ENCODE results near the gene PPP2R5E.
"Not testable (repeated sequence)": the region's sequence is repeated elsewhere in the genome, so short reads cannot be mapped to it uniquely, and the experiment has no call there.

The PPP2R5E gene

GRCh38 chr14:63378444-63378843, 164.7 kb downstream of the PPP2R5E start:
- no peak for TF ChIP-seq CTCF (IDR thresholded peaks at IDR 0.05; ENCODE audit: low read depth, low read length, missing control alignments)
- DNase-seq (ENCODE audit: low read depth), result no peak
- H3K4me3 ChIP-seq (ENCODE audit: low read depth, low read length), result no peak overlapping the region

- DNase-seq (ENCODE audit: low read depth), result no peak
- TF ChIP-seq CTCF (IDR thresholded peaks at IDR 0.05; ENCODE audit: low read depth, low read length, missing control alignments), result no peak
Observed at GRCh38 chr14:63375769-63376168, 167.4 kb downstream of the PPP2R5E start.

GRCh38 chr14:63371613-63372012, 171.6 kb downstream of the PPP2R5E start:
- DNase-seq (ENCODE audit: low read depth), result not testable (repeated sequence)

More at GRCh38 chr14:63375769-63376168, 167.4 kb downstream of the PPP2R5E start:
- no peak overlapping the region for H3K4me3 ChIP-seq (ENCODE audit: low read depth, low read length)

GRCh38 chr14:63371033-63371432, 172.1 kb downstream of the PPP2R5E start:
- H3K4me3 ChIP-seq (ENCODE audit: low read depth, low read length), result no peak overlapping the region
- no peak for TF ChIP-seq CTCF (IDR thresholded peaks at IDR 0.05; ENCODE audit: low read depth, low read length, missing control alignments)
- no peak for DNase-seq (ENCODE audit: low read depth)

More at GRCh38 chr14:63371613-63372012, 171.6 kb downstream of the PPP2R5E start:
- not testable (repeated sequence) for H3K4me3 ChIP-seq (ENCODE audit: low read depth, low read length)

GRCh38 chr14:63367742-63368364, 175.3 kb downstream of the PPP2R5E start:
- H3K4me3 ChIP-seq (ENCODE audit: low read depth, low read length), result no peak overlapping the region
- DNase-seq (ENCODE audit: low read depth), result no peak
- no peak for TF ChIP-seq CTCF (IDR thresholded peaks at IDR 0.05; ENCODE audit: low read depth, low read length, missing control alignments)

- no peak overlapping the region for H3K4me3 ChIP-seq (ENCODE audit: low read depth, low read length)
- DNase-seq (ENCODE audit: low read depth), result no peak
- TF ChIP-seq CTCF (IDR thresholded peaks at IDR 0.05; ENCODE audit: low read depth, low read length, missing control alignments), result no peak
Observed at GRCh38 chr14:63362389-63362819, 180.8 kb downstream of the PPP2R5E start.

GRCh38 chr14:63361790-63362189, 181.4 kb downstream of the PPP2R5E start:
- TF ChIP-seq CTCF (IDR thresholded peaks at IDR 0.05; ENCODE audit: low read depth, low read length, missing control alignments), result peak; percentile 15
- no peak overlapping the region for H3K4me3 ChIP-seq (ENCODE audit: low read depth, low read length)
- DNase-seq (ENCODE audit: low read depth), result no peak
